ENCODE measurements around the gene RBM12. TPM values are rescaled to one million over a fixed set of nuclear protein-coding genes. Genes with fewer than 3 reads are reported as not detected.

The RBM12 gene
- total and polyA plus RNA-seq, 2 of the 4 experiments (the other 2 are of a cell fraction): 44.7 to 65.8 TPM

- Histone ChIP-seq H2AK5ac (ENCODE audit: low read depth, low read length) (no peak overlapping the region), H3K4me3 (ENCODE audit: insufficient read depth, low read depth, low read length) (no peak overlapping the region), H3K23ac (ENCODE audit: low read depth, low read length) (no peak overlapping the region), H4K8ac (ENCODE audit: low read depth in 2 of 2, low read length in 2 of 2) (no peak overlapping the region), H3K27ac (ENCODE audit: insufficient read depth, low read length) (no peak overlapping the region), H3K18ac (ENCODE audit: low read depth, low read length) (no peak overlapping the region), H3K4me1 (ENCODE audit: control insufficient read depth, insufficient read depth, low read length) (no peaks in the 10 kb centered on the region), H2AFZ (replicated peaks; ENCODE audit: low read length, poor library complexity) (no peak overlapping the region), H3K4ac (ENCODE audit: low read depth, low read length) (no peak overlapping the region), H2BK120ac (ENCODE audit: low read depth, low read length) (no peak overlapping the region), H3K36me3 (ENCODE audit: control insufficient read depth, insufficient read depth, low read length) (peaks cover 34% of the 10 kb centered on the region), H3K27me3 (ENCODE audit: control insufficient read depth, insufficient read depth, low read length) (no peaks in the 10 kb centered on the region), H2BK5ac (ENCODE audit: low read depth, low read length, poor library complexity, severe bottlenecking) (no peak overlapping the region), H3K56ac (ENCODE audit: extremely low read depth, insufficient read depth, low read length) (no peak overlapping the region), H2BK20ac (ENCODE audit: low read depth, low read length) (no peak overlapping the region), H4K5ac (ENCODE audit: low read depth, low read length) (no peak overlapping the region), H3K9me3 (ENCODE audit: control insufficient read depth, insufficient read depth, low read length) (no peaks in the 10 kb centered on the region), H2AK9ac (replicated peaks; ENCODE audit: low read depth, low read length, poor library complexity) (no peak overlapping the region), H3K79me1 (ENCODE audit: low read depth in 1 of 2, low read length in 2 of 2) (peaks cover 3 to 4% of the 10 kb centered on the region in 2 experiments; a peak in 3 of 4 replicates), H3K9me1 (ENCODE audit: insufficient read depth, low read length) (peaks cover 3% of the 10 kb centered on the region; the same call in 1 of the 2 replicates), H4K91ac (ENCODE audit: insufficient read depth, low read depth, low read length) (no peak overlapping the region), H3K14ac (replicated peaks; ENCODE audit: low read depth, low read length) (no peak overlapping the region), H2BK15ac (ENCODE audit: low read depth, low read length) (no peak overlapping the region), H3K9ac (ENCODE audit: low read depth, low read length) (no peak overlapping the region), H3K4me2 (ENCODE audit: low read depth, low read length) (no peak overlapping the region), H4K20me1 (ENCODE audit: insufficient read depth, low read length) (no peaks in the 10 kb centered on the region)
- TF ChIP-seq MXI1 (IDR thresholded peaks at IDR 0.05; ENCODE audit: borderline replicate concordance, low read depth, low read length) (no peak), MAFK (IDR thresholded peaks at IDR 0.05; ENCODE audit: low read depth, low read length) (no peak)
- POLR2A ChIA-PET (ENCODE audit: unreplicated experiment): no interaction called here
- no TSS peak for BruUV-seq (replicated peaks)
- CTCF ChIA-PET: no interaction called here
- WGBS, 2 experiments (ENCODE audit: extremely low coverage in 2 of 2, insufficient read length in 1 of 2): 100% methylated on average over 1 of the region's 4 CpGs; no CpG with 5 or more reads in 1 of the 2 experiments
- intact Hi-C loops (cut with micrococcal nuclease): no loop called here
- in situ Hi-C loops (cut with MboI; ENCODE audit: low sequenced_read_pairs): no loop called here
- dilution Hi-C loops (cut with HindIII; ENCODE audit: low sequenced_read_pairs, unreplicated experiment): no loop called here
- ATAC-seq (ENCODE audit: low read depth): no peak
- DNase-seq: no peak
Measured at GRCh38 chr20:35690265-35690664, 25.6 kb upstream of the RBM12 start.

Measured in IMR-90 (cell line).